ENCODE data around the gene MTMR3.

DNA sequence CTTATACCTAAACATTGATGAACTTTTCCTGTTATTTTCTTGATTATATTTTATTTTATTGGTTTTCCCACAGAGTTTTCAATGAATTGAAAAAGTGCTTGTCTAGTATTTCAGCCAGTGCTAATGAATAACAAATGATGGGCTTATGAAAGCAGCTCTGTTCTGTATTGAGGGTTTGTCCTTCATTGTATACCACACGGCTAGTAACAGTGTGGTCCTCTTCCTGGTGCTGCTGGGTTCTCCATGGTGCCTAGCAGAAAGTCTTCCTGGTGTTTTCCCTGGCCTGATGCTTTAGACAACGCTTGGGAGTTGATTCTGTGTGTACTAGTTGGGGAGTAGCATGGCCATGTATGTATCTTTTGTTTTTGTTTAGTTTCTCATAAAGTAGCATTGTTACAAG is 89.1 kb downstream of the MTMR3 start:
- TF ChIP-seq CTCF (IDR thresholded peaks at IDR 0.05) = no peak
- no peak for TF ChIP-seq EZH2 (IDR thresholded peaks at IDR 0.05; ENCODE audit: borderline replicate concordance, insufficient read depth, low read depth, low read length, poor library complexity, severe bottlenecking)
